GM06990 (cell line): Measurements from ENCODE around the gene FAM13B.

Source experiments
- DNase-seq: peaks from one replicate; pipeline ENCODE4 v3.0.0-alpha.2; 2011; ENCODE audit not compliant: insufficient read length; ENCODE audit errors: extremely low read depth
- H3K27me3 ChIP-seq: replicated peaks from 2 replicates; pipeline ENCODE4 v1.6.0; 2011; ENCODE audit warnings: low read length; ENCODE audit not compliant: control insufficient read depth, insufficient read depth
- H3K36me3 ChIP-seq: 2 replicates; pipeline ENCODE4 v1.5.1; 2011; ENCODE audit warnings: low read length; ENCODE audit not compliant: control insufficient read depth, insufficient read depth
- H3K4me3 ChIP-seq: replicated peaks from 2 replicates; pipeline ENCODE4 v1.5.1; 2011; ENCODE audit warnings: low read depth, mild to moderate bottlenecking, control low read depth, low read length
- CTCF ChIP-seq: IDR thresholded peaks from 2 replicates; pipeline ENCODE4 v1.5.1; 2011; ENCODE audit warnings: low read length, control low read depth, mild to moderate bottlenecking, inconsistent platforms; ENCODE audit not compliant: insufficient read depth, poor library complexity, severe bottlenecking

Gene FAM13B

GRCh38 chr5:138037907-138038633 lies 5.2 kb upstream of the FAM13B start:
- H3K4me3 ChIP-seq = no peak overlapping the region
- no peaks in the 10 kb centered on the region for H3K27me3 ChIP-seq
- no peak for TF ChIP-seq CTCF
- DNase-seq = peak; percentile 17
- H3K36me3 ChIP-seq = no peaks in the 10 kb centered on the region

- Histone ChIP-seq H3K4me3 (no peak overlapping the region), H3K27me3 (no peaks in the 10 kb centered on the region), H3K36me3 (no peaks in the 10 kb centered on the region)
- no peak for DNase-seq
- TF ChIP-seq CTCF = no peak
These were observed 4.4 kb upstream of the FAM13B start for GRCh38 chr5:138037271-138037670.

GRCh38 chr5:138035605-138036537 lies 3.0 kb upstream of the FAM13B start:
- H3K27me3 ChIP-seq = no peaks in the 10 kb centered on the region
- TF ChIP-seq CTCF = peak; percentile 79
- H3K36me3 ChIP-seq = no peaks in the 10 kb centered on the region
- no peak overlapping the region for H3K4me3 ChIP-seq
- peak; percentile 53 for DNase-seq

GRCh38 chr5:138033907-138034306 lies 1.0 kb upstream of the FAM13B start:
- Histone ChIP-seq H3K27me3 (no peaks in the 10 kb centered on the region), H3K36me3 (no peaks in the 10 kb centered on the region), H3K4me3 (no peak overlapping the region)
- no peak for DNase-seq
- no peak for TF ChIP-seq CTCF

- TF ChIP-seq CTCF = no peak
- H3K36me3 ChIP-seq = no peaks in the 10 kb centered on the region
These were observed 518 bp upstream of the FAM13B start for GRCh38 chr5:138033386-138033808.

More at GRCh38 chr5:138033386-138033808, 518 bp upstream of the FAM13B start:
- Histone ChIP-seq H3K27me3 (no peaks in the 10 kb centered on the region), H3K4me3 (peak overlapping the region; percentile 95)
- no peak for DNase-seq
